ENCODE measurements around the gene C2CD4B. TPM values are rescaled to one million over a fixed set of nuclear protein-coding genes. Genes with fewer than 3 reads are reported as not detected.
A peak's percentile ranks its signal among the peaks of the same experiment; 100 is the strongest.

The C2CD4B gene
- total RNA-seq, 1 donor from 2014 or later = not detected

GRCh38 chr15:62120776-62121175 is 44.3 kb downstream of the C2CD4B start:
- no peaks in the 10 kb centered on the region for H3K9me3 ChIP-seq (ENCODE audit: low read depth)
- no peaks in the 10 kb centered on the region for H3K36me3 Mint-ChIP-seq
- no peak overlapping the region for H3K27ac Mint-ChIP-seq

GRCh38 chr15:62119874-62120273 is 45.2 kb downstream of the C2CD4B start:
- Histone ChIP-seq H3K9ac (no peak overlapping the region), H3K27me3 (no peaks in the 10 kb centered on the region), H3F3A (ENCODE audit: low read depth) (no peaks in the 10 kb centered on the region), H3K4me3 (no peak overlapping the region), H3K27ac (no peak overlapping the region), H3K79me2 (ENCODE audit: low read depth) (no peaks in the 10 kb centered on the region), H3K36me3 (no peaks in the 10 kb centered on the region), H3K4me2 (no peak overlapping the region), H3K4me1 (no peaks in the 10 kb centered on the region), H4K20me1 (ENCODE audit: low read depth) (no peaks in the 10 kb centered on the region), H3K9me3 (ENCODE audit: low read depth) (no peaks in the 10 kb centered on the region), H2AFZ (replicated peaks) (no peak overlapping the region)
- no peak for DNase-seq (ENCODE audit: low spot score)
- TF ChIP-seq CTCF (IDR thresholded peaks at IDR 0.05) = no peak
- no peak for TF ChIP-seq EZH2phosphoT487 (IDR thresholded peaks at IDR 0.05)
- no peak for TF ChIP-seq EZH2 (IDR thresholded peaks at IDR 0.05)
- H3K4me3 Mint-ChIP-seq = peak overlapping the region; percentile 31
- no peaks in the 10 kb centered on the region for H3K9me3 Mint-ChIP-seq
- peaks cover 6% of the 10 kb centered on the region for H3K27me3 Mint-ChIP-seq (ENCODE audit: insufficient read depth, low read depth)
- H3K4me1 Mint-ChIP-seq = peaks cover 10% of the 10 kb centered on the region
- H3K27ac Mint-ChIP-seq = no peak overlapping the region
- no peaks in the 10 kb centered on the region for H3K36me3 Mint-ChIP-seq

More at GRCh38 chr15:62120776-62121175, 44.3 kb downstream of the C2CD4B start:
- H3K4me3 ChIP-seq = no peak overlapping the region
- TF ChIP-seq CTCF (IDR thresholded peaks at IDR 0.05) (no peak), EZH2phosphoT487 (IDR thresholded peaks at IDR 0.05) (no peak)
- peaks cover 6% of the 10 kb centered on the region for H3K27me3 Mint-ChIP-seq (ENCODE audit: insufficient read depth, low read depth)
- no peaks in the 10 kb centered on the region for H3K9me3 Mint-ChIP-seq
- no peaks in the 10 kb centered on the region for H3K27me3 ChIP-seq
- H3K4me3 Mint-ChIP-seq = no peak overlapping the region
- H3K79me2 ChIP-seq (ENCODE audit: low read depth) = no peaks in the 10 kb centered on the region
- H3K9ac ChIP-seq = no peak overlapping the region
- no peaks in the 10 kb centered on the region for H3F3A ChIP-seq (ENCODE audit: low read depth)
- H3K27ac ChIP-seq = no peak overlapping the region
- no peak overlapping the region for H2AFZ ChIP-seq (replicated peaks)
- H3K4me1 Mint-ChIP-seq = peaks cover 10% of the 10 kb centered on the region
- no peaks in the 10 kb centered on the region for H3K4me1 ChIP-seq
- H3K4me2 ChIP-seq = no peak overlapping the region
- no peaks in the 10 kb centered on the region for H3K36me3 ChIP-seq
- DNase-seq (ENCODE audit: low spot score) = no peak
- no peaks in the 10 kb centered on the region for H4K20me1 ChIP-seq (ENCODE audit: low read depth)

GRCh38 chr15:62119227-62119864 is 45.7 kb downstream of the C2CD4B start:
- peak overlapping the region; percentile 65 for H2AFZ ChIP-seq (replicated peaks)
- no peaks in the 10 kb centered on the region for H3K36me3 ChIP-seq
- Mint-ChIP-seq H3K4me1 (peaks cover 10% of the 10 kb centered on the region), H3K36me3 (no peaks in the 10 kb centered on the region), H3K27ac (no peak overlapping the region), H3K4me3 (no peak overlapping the region), H3K9me3 (no peaks in the 10 kb centered on the region), H3K27me3 (ENCODE audit: insufficient read depth, low read depth) (peaks cover 4% of the 10 kb centered on the region)
- H3K4me1 ChIP-seq = no peaks in the 10 kb centered on the region
- no peak overlapping the region for H3K4me2 ChIP-seq
- no peak for TF ChIP-seq CTCF (IDR thresholded peaks at IDR 0.05)
- no peak for TF ChIP-seq EZH2 (IDR thresholded peaks at IDR 0.05)
- no peak for TF ChIP-seq EZH2phosphoT487 (IDR thresholded peaks at IDR 0.05)
- H3K27me3 ChIP-seq = no peaks in the 10 kb centered on the region
- H3K4me3 ChIP-seq = no peak overlapping the region
- H3K27ac ChIP-seq = no peak overlapping the region
- no peaks in the 10 kb centered on the region for H4K20me1 ChIP-seq (ENCODE audit: low read depth)
- H3K79me2 ChIP-seq (ENCODE audit: low read depth) = no peaks in the 10 kb centered on the region
- no peak overlapping the region for H3K9ac ChIP-seq
- no peaks in the 10 kb centered on the region for H3F3A ChIP-seq (ENCODE audit: low read depth)
- H3K9me3 ChIP-seq (ENCODE audit: low read depth) = no peaks in the 10 kb centered on the region
- DNase-seq (ENCODE audit: low spot score) = no peak

All from neural progenitor cell (in vitro differentiated cells).